GM19193 (cell line): ENCODE results near the gene SLC27A3.

Experiments used
- POLR2A ChIP-seq: IDR thresholded peaks from 4 replicates; pipeline ENCODE4 v1.6.1; 2011; ENCODE audit not compliant: insufficient read depth, insufficient read length; ENCODE audit errors: extremely low read depth

Gene SLC27A3

GRCh38 chr1:153773096-153773921, 1.9 kb upstream of the SLC27A3 start:
- TF ChIP-seq POLR2A, result no peak

GRCh38 chr1:153774026-153774595, 1.1 kb upstream of the SLC27A3 start:
- no peak for TF ChIP-seq POLR2A

- TF ChIP-seq POLR2A, result no peak
These were observed 486 bp downstream of the SLC27A3 start for GRCh38 chr1:153775458-153776327.

- no peak for TF ChIP-seq POLR2A
These were observed 1.1 kb downstream of the SLC27A3 start for GRCh38 chr1:153776352-153776751.

GRCh38 chr1:153776845-153777370, 1.7 kb downstream of the SLC27A3 start:
- TF ChIP-seq POLR2A, result no peak

GRCh38 chr1:153777648-153778047, 2.4 kb downstream of the SLC27A3 start:
- no peak for TF ChIP-seq POLR2A

GRCh38 chr1:153778051-153778823, 3.0 kb downstream of the SLC27A3 start:
- TF ChIP-seq POLR2A, result no peak

- no peak for TF ChIP-seq POLR2A
These were observed 3.8 kb downstream of the SLC27A3 start for GRCh38 chr1:153778824-153779519.

GRCh38 chr1:153779781-153780541, 4.8 kb downstream of the SLC27A3 start:
- TF ChIP-seq POLR2A, result no peak

GRCh38 chr1:153780551-153780950, 5.3 kb downstream of the SLC27A3 start:
- no peak for TF ChIP-seq POLR2A

GRCh38 chr1:153783233-153784190, 8.3 kb downstream of the SLC27A3 start:
- peak; percentile 97 for TF ChIP-seq POLR2A
